NCI-H1417 treated with DMSO at 0.1 percent for 48 hours (cell line): Measurements from ENCODE around the gene STKLD1.
"Not testable (repeated sequence)": the region's sequence is repeated elsewhere in the genome, so short reads cannot be mapped to it uniquely, and the experiment has no call there.

ENCODE experiments used
- DNase-seq: peaks from one replicate; lab custom pipeline; 2025; lab: John Stamatoyannopoulos, UW

The STKLD1 gene

DNA sequence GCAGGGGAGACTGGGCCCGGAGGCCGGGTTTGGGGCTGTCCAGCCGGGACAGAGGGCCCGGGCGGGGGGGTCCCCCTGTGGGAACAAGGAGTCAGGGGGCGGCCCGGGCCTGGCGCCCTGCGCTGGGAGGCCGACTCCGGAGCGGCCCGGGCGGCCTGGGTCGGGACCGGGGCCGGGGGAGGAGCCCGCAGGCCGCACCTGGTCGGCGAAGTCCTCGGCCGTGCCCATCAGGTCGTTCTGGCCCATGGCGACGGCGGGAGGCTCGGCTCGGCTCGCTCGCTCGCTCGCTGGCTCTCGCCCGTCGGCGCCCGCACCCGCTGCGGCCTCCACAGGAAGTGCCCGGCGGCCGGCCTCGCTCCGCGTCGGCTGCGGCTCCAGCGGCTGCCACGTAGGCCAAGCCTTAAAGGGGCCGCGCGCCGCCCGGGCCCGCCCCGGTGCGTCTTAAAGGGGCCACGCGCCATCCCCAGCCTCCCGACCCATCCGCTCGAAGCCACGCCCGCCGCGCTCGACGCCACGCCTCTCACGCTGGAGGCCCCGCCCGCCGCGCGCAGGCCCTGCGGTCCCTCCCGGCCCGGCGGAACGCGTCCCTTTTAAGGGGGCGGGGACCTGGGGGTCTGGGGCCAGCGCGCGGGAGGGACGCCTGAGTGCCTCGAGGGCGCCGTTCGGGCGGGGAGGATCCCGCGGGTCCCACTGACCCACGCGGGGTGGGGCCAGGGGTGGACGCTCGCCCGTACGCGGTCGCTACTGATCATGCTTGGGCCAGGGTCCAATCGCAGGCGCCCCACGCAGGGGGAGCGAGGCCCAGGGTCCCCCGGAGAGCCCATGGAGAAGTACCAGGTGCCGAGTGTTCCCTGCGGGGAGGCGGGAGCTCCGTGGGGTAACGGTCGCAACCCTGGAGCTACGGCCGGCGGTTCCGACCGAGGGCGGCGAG, at the start of gene STKLD1, which contains the start of gene SURF4:
Gene STKLD1, plus strand, starts transcription at position 643 of the 931 bp plus-strand sequence. Its CDS starts 108 bp downstream, at position 751.
Gene SURF4, minus strand, starts transcription at position 337 of the 931 bp plus-strand sequence. Its CDS starts 91 bp downstream, at position 246.
- peak; percentile 88 for DNase-seq

- DNase-seq: not testable (repeated sequence)
Observed at GRCh38 chr9:133327021-133327420, 49.1 kb upstream of the STKLD1 start.

- no peak for DNase-seq
Observed at GRCh38 chr9:133327834-133328484, 48.2 kb upstream of the STKLD1 start.

- not testable (repeated sequence) for DNase-seq
Observed at GRCh38 chr9:133329306-133330156, 46.6 kb upstream of the STKLD1 start.

DNA sequence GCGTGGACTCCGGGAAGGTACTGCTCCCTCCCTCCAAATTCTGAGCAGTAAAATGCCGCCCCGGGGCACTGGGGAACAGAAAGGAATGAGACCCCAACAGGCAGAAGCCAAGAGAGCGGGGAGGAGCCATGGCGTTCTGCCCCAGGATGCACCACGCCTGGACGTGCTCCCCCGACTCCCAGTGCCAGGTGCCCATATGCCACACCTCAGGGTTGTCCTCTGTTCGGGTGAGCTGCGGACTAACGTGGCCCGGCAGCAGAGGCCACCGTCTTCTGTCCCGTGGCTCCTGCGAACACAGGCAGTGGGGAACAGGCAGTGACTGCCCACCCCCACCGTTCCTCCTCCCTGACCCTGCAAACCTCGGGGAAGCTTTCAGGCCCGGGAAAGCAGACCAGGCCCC, 44.9 kb upstream of the STKLD1 start:
- no peak for DNase-seq

GRCh38 chr9:133331641-133332380, 44.4 kb upstream of the STKLD1 start:
- no peak for DNase-seq

DNA sequence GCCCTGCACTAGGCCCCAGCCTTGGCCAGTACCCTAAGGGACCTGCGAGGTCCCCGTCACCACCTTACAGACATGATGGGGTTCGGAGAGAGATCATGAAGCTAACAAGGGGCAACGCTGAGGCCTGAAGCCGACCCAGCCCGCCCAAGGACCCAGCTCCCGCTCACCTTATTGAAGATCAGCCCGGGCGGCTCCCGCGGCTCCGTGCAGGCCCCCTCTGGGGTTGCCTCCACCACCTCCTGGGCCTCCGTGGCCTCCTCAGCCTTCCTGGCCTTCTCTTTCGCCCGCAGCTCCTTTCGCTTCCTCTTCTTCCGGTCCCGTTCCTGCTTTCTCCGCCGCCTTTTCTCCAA, 43.8 kb upstream of the STKLD1 start:
- no peak for DNase-seq

- DNase-seq: no peak
Observed at GRCh38 chr9:133333011-133333410, 43.2 kb upstream of the STKLD1 start.

DNA sequence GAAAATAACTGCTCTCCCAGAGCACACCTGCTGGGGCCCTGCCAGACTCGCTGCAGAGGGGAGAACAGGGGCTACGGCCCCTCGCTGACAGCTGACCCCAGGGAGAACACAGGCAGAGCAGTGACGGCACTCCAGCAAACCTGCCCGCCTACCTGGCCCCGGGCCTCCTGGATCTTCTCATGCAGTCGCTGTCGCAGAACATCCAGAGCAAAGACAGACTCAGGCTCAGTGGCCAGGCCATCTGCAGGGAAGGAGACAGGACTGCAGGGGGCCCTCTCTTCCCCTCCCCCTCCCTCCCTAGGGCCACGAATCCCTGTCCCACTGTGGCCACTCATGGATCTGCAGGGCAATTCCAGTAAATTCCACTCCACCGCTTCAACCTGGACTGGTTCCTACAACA, 42.6 kb upstream of the STKLD1 start:
- no peak for DNase-seq

DNA sequence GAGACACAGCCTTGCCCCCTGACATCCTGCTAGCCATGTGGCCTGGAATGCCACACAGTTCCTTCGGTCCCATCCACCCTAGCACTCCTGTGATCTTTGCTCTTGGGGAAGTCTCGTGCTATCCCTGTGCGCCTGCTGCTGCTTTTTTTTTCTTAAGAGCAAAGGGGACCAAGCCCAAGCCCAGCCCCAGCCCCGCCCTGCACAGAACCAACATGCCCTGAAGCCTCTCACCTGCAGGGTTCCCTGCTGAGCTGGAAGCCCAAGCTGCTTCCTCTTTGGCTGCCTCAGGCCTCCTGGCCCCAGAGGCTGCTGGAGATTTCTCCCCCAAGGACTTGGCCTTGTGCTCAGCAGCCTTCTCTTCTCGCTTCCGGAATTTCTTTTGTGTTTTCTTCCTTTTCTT, 42.0 kb upstream of the STKLD1 start:
- DNase-seq: no peak

DNA sequence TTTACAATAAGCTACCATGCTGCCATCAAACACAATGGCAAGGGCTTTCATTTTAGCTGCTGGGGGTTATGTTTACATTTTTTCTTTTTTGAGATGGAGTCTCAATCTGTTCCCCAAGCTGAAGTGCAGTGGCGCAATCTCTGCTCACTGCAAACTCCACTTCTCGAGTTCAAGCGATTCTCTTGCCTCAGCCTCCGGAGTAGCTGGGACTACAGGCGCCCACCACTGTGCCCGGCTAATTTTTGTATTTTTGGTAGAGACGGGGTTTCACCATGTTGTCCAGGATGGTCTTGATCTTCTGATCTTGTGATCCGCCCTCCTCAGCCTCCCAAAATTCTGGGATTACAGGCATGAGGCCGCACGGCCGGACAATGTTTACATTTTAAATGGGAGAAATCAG, 41.3 kb upstream of the STKLD1 start:
- DNase-seq: not testable (repeated sequence)

DNA sequence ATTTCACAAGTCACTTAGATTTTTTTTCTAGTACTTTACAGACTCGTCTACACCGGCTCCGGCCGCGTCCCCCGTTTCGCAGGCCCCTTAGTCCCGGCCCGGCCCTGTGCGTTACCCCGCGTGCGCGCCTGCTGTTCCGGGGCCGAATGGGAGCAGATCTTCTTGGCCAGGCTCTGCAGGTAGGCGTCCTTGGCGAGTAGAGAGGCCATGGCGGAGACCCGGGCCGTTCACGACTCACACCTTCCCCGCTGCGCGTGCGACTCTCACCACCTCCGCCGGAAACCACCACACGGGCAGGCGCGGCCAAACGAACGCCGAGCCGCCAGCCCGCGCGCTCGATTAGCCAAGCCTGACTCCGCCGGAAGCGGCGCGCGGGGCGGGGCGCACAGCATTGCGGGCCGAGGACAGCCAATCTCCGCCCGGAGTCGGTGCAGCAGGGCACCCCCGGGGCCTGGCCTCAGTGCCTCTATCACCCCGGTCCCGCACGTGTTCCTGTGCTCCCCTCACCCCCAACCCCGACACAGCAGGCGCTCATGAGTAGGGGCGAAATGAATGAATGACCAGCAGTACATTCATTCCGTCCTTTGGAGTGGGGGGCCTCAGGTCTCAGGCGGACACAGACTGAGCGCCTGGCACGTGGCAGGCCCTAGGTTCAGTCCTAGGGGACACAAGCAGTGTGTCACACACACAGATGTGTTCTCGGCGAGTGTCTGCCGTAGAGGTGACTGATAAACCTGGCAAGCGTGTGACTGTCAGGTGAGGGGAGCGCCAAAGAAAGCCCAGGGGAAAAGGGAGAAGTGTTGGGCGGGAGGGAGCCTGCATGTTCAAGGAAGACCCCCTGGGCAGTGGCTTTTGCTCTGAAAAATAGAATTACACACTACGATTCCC, 40.0 kb upstream of the STKLD1 start, which contains the start of gene SURF6:
Gene SURF6, minus strand, starts transcription at position 265 of the 888 bp plus-strand sequence. Its CDS starts 56 bp downstream, at position 209.
- peak; percentile 73 for DNase-seq

- no peak for DNase-seq
Observed at GRCh38 chr9:133339641-133340040, 36.5 kb upstream of the STKLD1 start.

DNA sequence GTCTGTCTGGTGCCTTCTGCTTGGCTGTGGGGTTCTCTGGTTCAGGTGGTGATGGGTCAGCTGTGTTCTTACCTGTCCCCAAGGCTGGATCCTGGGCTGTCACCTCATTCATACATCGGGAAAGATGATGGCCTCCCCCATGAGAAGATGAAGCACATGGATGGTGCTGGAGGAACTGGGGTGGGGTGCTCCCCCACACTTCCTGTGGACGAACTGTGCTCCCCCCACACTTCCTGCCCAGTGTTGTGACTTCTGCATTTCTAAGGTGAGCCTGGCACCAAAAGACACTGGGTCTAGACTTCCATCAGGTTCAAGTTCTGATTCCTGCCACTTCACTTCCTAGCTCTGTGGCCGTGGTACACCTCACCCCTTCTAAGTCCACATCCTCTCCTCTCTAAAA, 35.9 kb upstream of the STKLD1 start:
- DNase-seq: no peak

DNA sequence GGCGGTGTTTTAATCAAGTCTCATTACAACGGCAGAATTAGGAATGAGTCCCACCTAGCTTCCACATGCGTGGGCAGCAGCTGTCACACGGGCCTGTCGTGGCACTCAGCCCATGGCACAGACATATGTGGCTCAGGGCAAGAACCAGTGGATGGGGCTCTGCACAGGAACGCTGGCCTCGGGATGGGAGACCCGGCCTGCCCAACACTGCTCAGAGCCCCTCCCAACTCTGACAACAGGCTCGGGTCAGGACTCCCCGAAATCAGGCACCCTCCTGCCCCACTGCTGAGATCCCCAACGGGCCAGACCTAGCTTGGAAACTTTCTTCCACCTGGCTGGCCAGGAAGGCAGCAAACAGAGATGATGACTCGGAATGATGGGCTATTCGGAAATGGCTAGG, 35.2 kb upstream of the STKLD1 start:
- DNase-seq: no peak

GRCh38 chr9:133341369-133342068, 34.6 kb upstream of the STKLD1 start:
- DNase-seq: no peak

DNA sequence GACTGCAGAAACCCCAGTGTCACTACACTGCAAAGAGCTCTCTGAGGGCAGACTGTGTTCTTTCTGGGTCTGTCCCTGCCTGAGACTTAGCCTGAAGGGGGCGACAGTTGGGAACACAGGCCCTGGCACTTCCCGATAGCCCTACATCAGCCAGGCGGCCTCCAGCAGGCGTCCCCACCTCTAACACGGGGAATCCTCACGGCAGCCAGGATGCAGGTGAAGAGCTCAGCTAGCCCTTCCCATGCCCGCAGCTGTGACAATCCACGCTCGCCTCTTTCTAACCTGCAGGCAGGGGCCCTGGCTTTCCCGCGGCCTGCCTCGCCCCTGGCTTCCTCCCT, 34.1 kb upstream of the STKLD1 start:
- DNase-seq: no peak

GRCh38 chr9:133342570-133342969, 33.6 kb upstream of the STKLD1 start:
- DNase-seq: no peak

GRCh38 chr9:133344071-133344470, 32.1 kb upstream of the STKLD1 start:
- DNase-seq: no peak

- DNase-seq: no peak
Observed at GRCh38 chr9:133344979-133345378, 31.2 kb upstream of the STKLD1 start.
